GM04503 (cell line): Measurements from ENCODE around the gene YIPF1.
"Not testable (repeated sequence)": the region's sequence is repeated elsewhere in the genome, so short reads cannot be mapped to it uniquely, and the experiment has no call there.

Experiments used
- DNase-seq: peaks from one replicate; pipeline ENCODE4 v3.0.0-alpha.2; 2012; ENCODE audit warnings: low read depth

The YIPF1 gene

DNA sequence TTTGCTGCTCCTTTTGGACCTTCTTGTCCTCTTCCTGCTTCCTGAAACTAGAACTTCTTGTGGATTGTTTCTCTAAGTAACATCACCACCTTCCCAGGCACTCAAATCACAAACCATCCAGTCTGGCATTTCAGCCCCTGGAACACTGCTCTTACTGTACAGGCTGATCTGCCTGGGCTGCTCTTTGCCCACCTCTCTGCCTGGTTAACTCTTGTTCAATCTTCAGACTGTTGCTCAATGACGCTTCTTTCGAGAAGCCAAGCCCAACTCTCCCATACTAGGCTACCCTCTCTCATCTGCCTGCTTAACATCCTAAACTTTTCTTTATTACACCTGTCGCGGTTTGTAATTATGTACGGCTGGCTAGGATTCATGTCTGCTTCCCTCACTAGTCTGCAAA, 5.0 kb upstream of the YIPF1 start:
- DNase-seq: no peak

DNA sequence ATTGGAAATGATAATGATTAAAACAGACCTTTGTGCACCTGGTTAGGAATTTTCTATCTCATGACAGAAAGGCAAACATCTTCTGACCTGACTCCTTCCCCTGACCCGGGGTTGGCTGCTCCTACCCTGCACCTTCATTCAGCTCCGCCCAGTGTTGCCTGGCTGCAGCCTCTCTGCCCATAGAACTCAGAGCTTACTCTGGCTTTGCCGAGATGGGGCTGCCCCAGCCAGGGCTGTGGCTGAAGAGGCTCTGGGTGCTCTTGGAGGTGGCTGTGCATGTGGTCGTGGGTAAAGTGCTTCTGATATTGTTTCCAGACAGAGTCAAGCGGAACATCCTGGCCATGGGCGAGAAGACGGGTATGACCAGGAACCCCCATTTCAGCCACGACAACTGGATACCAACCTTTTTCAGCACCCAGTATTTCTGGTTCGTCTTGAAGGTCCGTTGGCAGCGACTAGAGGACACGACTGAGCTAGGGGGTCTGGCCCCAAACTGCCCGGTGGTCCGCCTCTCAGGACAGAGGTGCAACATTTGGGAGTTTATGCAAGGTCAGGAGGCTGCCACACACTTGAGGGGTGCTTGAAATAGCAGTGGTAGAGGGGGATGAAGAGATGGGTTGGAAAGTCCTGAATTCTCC, 4.5 kb upstream of the YIPF1 start, which contains the start of gene DIO1:
Gene DIO1, plus strand, starts transcription at position 189 of the 638 bp plus-strand sequence. Its CDS starts 24 bp downstream, at position 213.
- no peak for DNase-seq

- DNase-seq: no peak
These were observed 3.3 kb upstream of the YIPF1 start for GRCh38 chr1:53892911-53893310.

GRCh38 chr1:53891678-53892077, 2.1 kb upstream of the YIPF1 start:
- DNase-seq: no peak

DNA sequence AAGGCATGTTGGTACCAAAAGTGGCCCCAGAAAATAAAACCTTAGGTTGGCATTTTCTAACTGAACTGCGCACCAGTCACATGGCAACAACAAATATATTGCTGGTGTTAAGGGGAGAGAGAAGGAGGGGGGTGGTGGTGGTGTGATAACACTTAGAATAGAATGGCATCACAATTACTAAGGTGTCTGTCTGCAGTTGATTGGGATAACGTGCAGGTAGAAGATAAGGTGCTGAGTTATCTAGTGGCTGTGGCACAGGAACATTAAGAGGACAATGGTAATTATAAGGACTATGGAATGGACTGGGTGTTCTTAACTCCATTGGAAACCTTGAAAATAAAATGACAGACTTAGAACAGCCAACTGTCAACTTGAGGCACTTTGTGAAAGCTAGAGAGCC, 1.4 kb upstream of the YIPF1 start:
- DNase-seq: no peak

DNA sequence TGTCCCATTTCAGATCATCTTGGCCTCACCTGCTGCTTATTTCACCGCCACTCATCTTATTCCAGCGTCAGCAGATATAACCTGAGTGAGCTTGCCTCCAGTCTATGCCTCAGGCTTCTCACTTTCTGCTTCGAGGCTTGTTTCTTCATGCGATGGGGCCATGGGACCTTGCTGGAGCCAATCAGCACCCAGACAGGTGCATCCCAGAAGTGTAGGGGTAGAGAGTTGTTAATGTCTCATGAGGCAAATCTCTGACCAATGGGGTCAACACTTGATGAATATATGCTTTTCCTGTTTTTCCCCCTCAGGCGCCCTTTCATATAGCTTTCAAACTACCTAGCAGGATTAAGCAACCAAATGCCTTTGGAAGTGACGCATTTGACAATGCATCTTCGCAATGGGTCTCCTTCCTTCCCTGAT, 935 bp upstream of the YIPF1 start:
- no peak for DNase-seq

GRCh38 chr1:53888681-53889080, 916 bp downstream of the YIPF1 start:
- DNase-seq: no peak

DNA sequence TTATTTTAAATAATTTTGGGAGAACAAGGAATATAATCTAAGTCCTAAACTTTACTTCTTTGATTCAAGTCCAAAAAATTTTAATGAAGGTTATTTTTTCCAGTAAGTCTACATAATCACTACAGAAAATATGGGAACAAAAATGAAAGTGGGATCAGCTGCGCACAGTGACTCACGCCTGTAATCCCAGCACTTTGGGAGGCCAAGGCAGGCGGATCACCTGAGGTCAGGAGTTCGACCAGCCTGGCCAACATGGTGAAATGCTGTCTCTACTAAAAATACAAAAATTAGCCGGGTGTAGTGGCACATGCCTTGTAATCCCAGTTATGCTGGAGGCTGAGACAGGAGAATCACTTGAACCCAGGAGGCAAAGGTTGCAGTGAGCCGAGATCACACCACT, 6.0 kb downstream of the YIPF1 start:
- not testable (repeated sequence) for DNase-seq

- not testable (repeated sequence) for DNase-seq
These were observed 7.7 kb downstream of the YIPF1 start for GRCh38 chr1:53881853-53882252.

DNA sequence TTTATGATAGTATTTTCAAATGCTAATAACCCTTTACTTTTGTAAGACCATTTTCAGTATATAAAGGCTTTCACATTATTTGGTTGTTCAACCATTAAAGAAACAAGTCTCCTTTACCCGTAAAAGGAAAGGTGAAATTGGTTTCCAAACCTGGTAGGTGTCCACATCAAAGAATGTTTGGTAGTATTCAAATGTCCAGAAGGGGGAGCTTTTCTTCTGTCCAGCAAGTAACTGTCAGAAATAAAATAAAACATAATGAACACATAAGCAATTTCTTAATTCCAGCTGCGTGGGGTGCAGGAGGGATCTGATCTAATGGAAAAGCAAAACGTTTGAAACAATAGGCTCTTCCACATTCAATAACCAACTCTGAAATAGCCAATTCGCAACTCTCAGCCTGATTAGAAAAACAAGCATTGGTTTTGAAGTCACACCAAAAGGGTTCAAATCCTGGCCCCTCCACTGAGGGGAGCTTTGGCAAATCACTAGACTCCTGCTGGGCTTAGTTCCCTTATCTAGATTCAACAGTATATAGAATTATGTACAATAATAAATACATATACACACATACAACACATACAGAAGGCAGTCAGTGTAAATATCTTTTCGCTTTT, 11.0 kb downstream of the YIPF1 start:
- no peak for DNase-seq

DNA sequence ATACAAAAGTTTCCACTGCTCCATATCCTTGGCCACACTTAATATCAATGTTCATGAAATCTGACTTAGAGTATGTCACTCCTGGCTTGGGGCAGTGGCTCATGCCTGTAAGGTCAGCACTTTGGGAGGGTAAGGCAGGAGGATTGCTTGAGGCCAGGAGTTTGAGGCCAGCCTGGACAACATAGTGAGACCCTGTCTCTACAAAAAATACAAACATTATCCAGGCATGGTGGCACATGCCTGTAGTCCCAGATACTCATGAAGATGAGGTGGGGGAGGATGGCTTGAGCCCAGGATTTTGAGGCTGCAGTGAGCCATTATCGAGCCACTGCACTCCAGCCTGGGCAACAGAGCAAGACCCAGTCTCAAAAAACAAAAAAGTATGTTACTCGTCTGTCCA, 14.4 kb downstream of the YIPF1 start:
- not testable (repeated sequence) for DNase-seq

DNA sequence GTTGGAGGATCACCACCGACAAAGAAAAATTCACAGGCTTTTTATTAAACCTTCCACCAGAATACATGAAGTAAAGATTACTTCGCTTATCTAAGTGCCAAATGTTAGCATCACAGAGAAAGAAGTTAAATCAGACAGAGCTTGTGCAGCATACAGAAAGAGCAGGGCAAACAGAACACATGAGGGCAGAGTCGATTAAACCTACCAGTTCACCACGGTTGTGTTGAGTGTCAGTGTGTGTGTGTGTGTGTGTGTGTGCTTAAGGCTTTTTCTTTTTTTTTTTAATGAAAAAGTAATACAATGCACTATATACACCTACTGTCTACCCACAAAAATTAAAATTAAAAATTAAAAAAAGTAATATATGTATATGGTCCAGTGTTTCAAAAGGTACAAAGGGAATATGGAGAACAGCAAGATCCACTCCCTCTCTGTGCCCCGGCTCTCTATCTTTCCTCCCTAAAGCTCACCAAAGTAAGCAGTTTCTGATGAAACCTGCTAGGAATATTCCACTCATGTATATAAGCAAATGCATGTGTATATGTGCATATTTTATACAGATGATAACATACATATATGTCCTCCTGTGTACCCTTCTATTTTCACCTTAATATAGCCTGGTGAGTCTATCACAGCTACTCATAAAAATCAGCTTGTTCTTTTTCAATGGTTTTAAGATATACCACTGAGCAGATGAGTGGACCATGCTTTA, 17.7 kb downstream of the YIPF1 start:
- DNase-seq: no peak

- DNase-seq: no peak
These were observed 18.4 kb downstream of the YIPF1 start for GRCh38 chr1:53871221-53871620.

- DNase-seq: no peak
These were observed 20.0 kb downstream of the YIPF1 start for GRCh38 chr1:53869454-53870117.

DNA sequence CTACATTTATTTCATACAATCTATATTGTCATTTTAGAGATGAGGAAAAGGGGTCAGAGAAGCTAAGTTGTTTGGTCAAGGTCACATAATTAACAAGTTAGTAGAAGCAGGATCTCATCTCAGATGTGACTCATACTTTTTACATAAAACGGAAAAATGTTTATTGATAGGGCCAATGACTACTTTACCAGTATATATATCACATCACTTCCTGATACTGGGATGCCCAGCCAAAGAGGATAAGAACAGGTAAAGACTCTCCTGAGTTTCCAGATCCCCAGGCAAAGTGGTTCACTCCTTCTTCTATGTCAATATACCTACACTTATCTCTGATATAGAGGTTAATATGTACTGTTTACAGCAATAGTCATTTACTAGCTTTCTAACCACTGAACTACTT, 21.0 kb downstream of the YIPF1 start:
- DNase-seq: no peak

- no peak for DNase-seq
These were observed 27.1 kb downstream of the YIPF1 start for GRCh38 chr1:53862507-53862906.

DNA sequence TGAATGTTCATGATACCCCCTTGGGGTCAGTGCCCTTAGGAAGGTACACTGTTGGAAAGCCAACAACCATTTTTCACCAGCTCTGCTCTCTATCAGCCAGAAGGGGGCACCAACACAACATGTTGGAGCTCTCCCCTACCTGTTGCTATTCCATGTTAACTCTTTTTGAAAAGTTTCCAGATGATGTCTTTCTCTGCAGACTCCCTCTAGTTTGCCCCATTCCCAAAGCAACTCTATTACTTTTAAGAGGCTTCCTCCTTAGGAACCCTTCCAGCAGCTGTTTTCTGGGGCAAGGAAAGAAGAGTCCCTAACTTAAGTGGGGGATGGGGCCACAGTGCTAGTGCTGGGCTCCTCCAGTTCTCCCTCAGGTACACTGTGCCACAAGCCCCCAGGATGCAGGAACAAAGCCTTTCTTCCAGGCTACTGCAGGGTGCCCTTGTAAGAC, 28.6 kb downstream of the YIPF1 start:
- no peak for DNase-seq

DNA sequence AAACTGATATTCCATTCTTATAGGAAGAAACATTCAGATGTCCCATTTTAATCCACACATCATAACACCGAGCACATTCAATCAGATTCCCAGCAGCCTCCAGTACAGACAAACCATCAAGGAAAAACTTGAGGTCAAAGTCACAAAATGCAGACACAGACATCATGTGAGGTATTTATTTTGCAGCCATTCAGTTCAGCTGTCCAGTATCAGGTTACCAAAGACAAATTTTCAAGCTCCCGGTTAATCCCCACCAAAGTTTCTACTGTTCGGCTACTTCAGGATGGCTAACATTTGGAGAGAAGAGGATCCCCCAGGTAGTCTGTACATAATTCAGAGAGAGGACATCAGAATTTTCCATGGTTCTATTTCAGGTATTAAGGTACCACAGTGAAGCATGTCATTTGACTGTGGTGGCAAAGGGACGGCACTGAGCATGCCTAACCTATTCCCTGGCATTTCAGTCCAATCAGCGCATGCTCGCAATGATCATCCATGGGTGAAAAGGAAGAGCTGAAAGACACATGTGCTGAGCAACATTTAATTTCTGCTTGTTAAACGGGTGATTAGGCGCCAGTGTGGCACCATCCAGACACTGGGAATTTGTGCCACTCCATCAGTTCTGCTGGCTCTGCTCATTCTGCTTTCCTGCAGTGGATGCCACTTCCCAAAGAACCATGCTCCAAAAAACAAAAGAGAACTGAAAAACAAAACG, 37.9 kb downstream of the YIPF1 start:
- no peak for DNase-seq

- no peak for DNase-seq
These were observed 39.4 kb downstream of the YIPF1 start for GRCh38 chr1:53850082-53850673.

GRCh38 chr1:53847980-53848379, 41.6 kb downstream of the YIPF1 start:
- DNase-seq: no peak

GRCh38 chr1:53842347-53842746, 47.2 kb downstream of the YIPF1 start:
- DNase-seq: no peak

DNA sequence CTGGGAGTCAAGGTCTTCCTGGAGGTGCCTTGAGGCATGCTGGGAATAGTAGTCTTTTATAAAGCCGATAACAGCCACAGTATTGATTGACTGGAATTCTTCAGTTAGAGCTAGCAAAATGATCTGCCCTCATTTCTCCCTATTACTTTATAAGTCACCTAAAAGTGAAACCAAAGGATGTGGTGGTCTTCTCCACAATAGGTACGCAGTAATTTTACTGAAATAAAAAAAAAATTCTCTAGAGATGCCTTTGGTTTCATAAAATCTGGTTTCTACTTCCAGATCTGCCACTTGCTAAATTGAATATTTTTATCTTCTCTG, 51.0 kb downstream of the YIPF1 start:
- no peak for DNase-seq
